CD4-positive, alpha-beta T cell (primary cell): ENCODE results near the gene PAPSS1. TPM values are rescaled to one million over a fixed set of nuclear protein-coding genes. Genes with fewer than 3 reads are reported as not detected.

Experiments used
- ATAC-seq: fragments of 200-7000 bp; cut with Tn5 transposase; one replicate; pipeline ENCODE4 v1.10.0; 2022; ENCODE audit warnings: mild to moderate bottlenecking; ENCODE audit not compliant: poor library complexity
- CTCF ChIA-PET: fragments of 350-600 bp; sonication (Branson Sonifier 250); formaldehyde crosslinking; loops from one replicate; lab custom pipeline; 2021; ENCODE audit warnings: antibody characterized with exemption, inconsistent platforms; lab: Charles Lee
- POLR2A ChIA-PET: fragments of 350-600 bp; sonication (Branson Sonifier 250); formaldehyde crosslinking; loops from one replicate; lab custom pipeline; 2021; ENCODE audit warnings: antibody characterized with exemption, inconsistent platforms; lab: Charles Lee
- DNase-seq, 14 experiments: peaks; one replicate each; pipeline ENCODE4 v3.0.0-alpha.2; 2013 to 2020; ENCODE audit warnings: mixed read lengths in 2 of 14
- H3K27ac ChIP-seq, 2 donors: one replicate each; pipeline versions ENCODE4 v1.5.1 to v1.7.0; 2013; ENCODE audit warnings: low read length in 2 of 2, low read depth in 1 of 2, mild to moderate bottlenecking in 1 of 2
- H3K27me3 ChIP-seq, 2 experiments: 1 replicate in 1 of 2; 2 replicates in 1 of 2; pipeline versions ENCODE4 v1.6.1 to v1.7.0; 2013; ENCODE audit warnings: low read length in 2 of 2, control low read depth in 1 of 2, mild to moderate bottlenecking in 1 of 2, moderate library complexity in 1 of 2; ENCODE audit not compliant: insufficient read depth in 2 of 2, control insufficient read depth in 1 of 2
- H3K36me3 ChIP-seq: one replicate; pipeline ENCODE4 v1.6.1; 2013; ENCODE audit warnings: low read length, control low read depth; ENCODE audit not compliant: insufficient read depth
- H3K4me1 ChIP-seq: one replicate; pipeline ENCODE4 v1.6.1; 2013; ENCODE audit warnings: low read length, control low read depth; ENCODE audit not compliant: insufficient read depth
- H3K4me3 ChIP-seq: one replicate; pipeline ENCODE4 v1.5.1; 2013; ENCODE audit warnings: mild to moderate bottlenecking, low read length, moderate library complexity
- H3K9me3 ChIP-seq, 2 experiments: 1 replicate in 1 of 2; 2 replicates in 1 of 2; pipeline versions ENCODE4 v1.6.1 to v1.7.0; 2013; ENCODE audit warnings: low read length in 2 of 2, mild to moderate bottlenecking in 2 of 2, control low read depth in 1 of 2, moderate library complexity in 1 of 2; ENCODE audit not compliant: control insufficient read depth in 1 of 2, insufficient read depth in 1 of 2
- H3K27ac Mint-ChIP-seq: one replicate; pipeline ENCODE4 v1.8.0; 2020; ENCODE audit warnings: mixed read lengths
- H3K27me3 Mint-ChIP-seq: one replicate; pipeline ENCODE4 v1.8.0; 2021; ENCODE audit warnings: mixed read lengths
- H3K36me3 Mint-ChIP-seq: one replicate; pipeline ENCODE4 v1.8.0; 2021; ENCODE audit warnings: low read depth, mixed read lengths
- H3K4me1 Mint-ChIP-seq: one replicate; pipeline ENCODE4 v1.8.0; 2021; ENCODE audit warnings: low read depth, mixed read lengths
- H3K4me3 Mint-ChIP-seq: one replicate; pipeline ENCODE4 v1.8.0; 2020; ENCODE audit warnings: mild to moderate bottlenecking, mixed read lengths
- H3K9me3 Mint-ChIP-seq: one replicate; pipeline ENCODE4 v1.8.0; 2020; ENCODE audit warnings: mixed read lengths
- intact Hi-C, 2 experiments: fragments of 100-400 bp; cut with DNase I in 1 of 2; cut with micrococcal nuclease in 1 of 2; formaldehyde crosslinking; loops; one replicate each; pipeline versions ENCODE4 v1.15.1 to v1.9.0; 2023 to 2025; cut with DNase I, micrococcal nuclease
- total RNA-seq, 174 experiments: library from RNA in 2 of 174; stranded (reverse) in 2 of 174; gene quantifications; one replicate each; pipeline ENCODE4 v1.2.3 and lab custom pipeline; 2021 to 2026
- TF ChIP-seq, protein P1 (sequence below): fragments of 200-600 bp; IDR thresholded peaks from one replicate; pipeline ENCODE4 v1.8.0; 2022; ENCODE audit warnings: antibody characterized with exemption, mild to moderate bottlenecking

Gene PAPSS1
- total RNA-seq, 2 experiments from 2014 or later = 5.6 to 6.6 TPM

- Mint-ChIP-seq H3K36me3 (peaks cover 47% of the 10 kb centered on the region), H3K9me3 (no peaks in the 10 kb centered on the region), H3K4me1 (no peaks in the 10 kb centered on the region), H3K27me3 (no peaks in the 10 kb centered on the region), H3K4me3 (no peak overlapping the region), H3K27ac (no peak overlapping the region)
- TF ChIP-seq, protein P1, sequence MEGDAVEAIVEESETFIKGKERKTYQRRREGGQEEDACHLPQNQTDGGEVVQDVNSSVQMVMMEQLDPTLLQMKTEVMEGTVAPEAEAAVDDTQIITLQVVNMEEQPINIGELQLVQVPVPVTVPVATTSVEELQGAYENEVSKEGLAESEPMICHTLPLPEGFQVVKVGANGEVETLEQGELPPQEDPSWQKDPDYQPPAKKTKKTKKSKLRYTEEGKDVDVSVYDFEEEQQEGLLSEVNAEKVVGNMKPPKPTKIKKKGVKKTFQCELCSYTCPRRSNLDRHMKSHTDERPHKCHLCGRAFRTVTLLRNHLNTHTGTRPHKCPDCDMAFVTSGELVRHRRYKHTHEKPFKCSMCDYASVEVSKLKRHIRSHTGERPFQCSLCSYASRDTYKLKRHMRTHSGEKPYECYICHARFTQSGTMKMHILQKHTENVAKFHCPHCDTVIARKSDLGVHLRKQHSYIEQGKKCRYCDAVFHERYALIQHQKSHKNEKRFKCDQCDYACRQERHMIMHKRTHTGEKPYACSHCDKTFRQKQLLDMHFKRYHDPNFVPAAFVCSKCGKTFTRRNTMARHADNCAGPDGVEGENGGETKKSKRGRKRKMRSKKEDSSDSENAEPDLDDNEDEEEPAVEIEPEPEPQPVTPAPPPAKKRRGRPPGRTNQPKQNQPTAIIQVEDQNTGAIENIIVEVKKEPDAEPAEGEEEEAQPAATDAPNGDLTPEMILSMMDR = no peak
- ATAC-seq (no peak), DNase-seq (no peak)
- Histone ChIP-seq H3K27me3 (no peaks in the 10 kb centered on the region), H3K27ac (no peak overlapping the region), H3K36me3 (peaks cover 17% of the 10 kb centered on the region), H3K9me3 (no peaks in the 10 kb centered on the region), H3K4me1 (no peaks in the 10 kb centered on the region), H3K4me3 (no peak overlapping the region)
- intact Hi-C loops = no loop called here
- CTCF ChIA-PET = no interaction called here
- POLR2A ChIA-PET = interaction anchor here (0.9 kb wide), 1 partner anchor 20 kb away, joined by 3 read pairs; no protein-coding TSS in a partner anchor
These were observed 77.0 kb downstream of the PAPSS1 start for GRCh38 chr4:107643021-107643420.

DNA sequence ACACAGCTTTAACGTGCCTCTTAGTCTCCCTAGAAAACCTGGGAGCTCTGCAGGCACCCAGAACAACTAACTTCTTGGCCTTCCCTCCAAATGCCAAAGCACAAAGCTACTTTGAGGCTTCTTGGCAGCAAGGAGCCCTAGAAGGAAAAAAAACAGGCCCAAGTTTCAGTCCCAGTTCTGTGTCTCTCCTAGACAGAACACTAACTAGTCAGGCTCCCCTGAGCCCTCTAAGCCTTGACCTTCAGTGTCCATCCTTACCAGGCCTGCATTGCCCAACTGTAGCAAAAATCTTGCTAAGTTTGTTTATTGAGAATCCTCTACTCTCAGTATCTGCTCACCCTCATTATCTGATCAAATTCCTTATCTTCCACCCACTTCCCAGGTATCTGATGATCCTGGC lies 79.2 kb downstream of the PAPSS1 start:
- H3K4me3 Mint-ChIP-seq = no peak overlapping the region
- Histone ChIP-seq H3K27ac (no peak overlapping the region), H3K4me3 (no peak overlapping the region), H3K36me3 (peaks cover 17% of the 10 kb centered on the region), H3K9me3 (no peaks in the 10 kb centered on the region), H3K27me3 (no peaks in the 10 kb centered on the region), H3K4me1 (no peaks in the 10 kb centered on the region)
- DNase-seq (no peak), ATAC-seq (no peak)
- intact Hi-C loops = no loop called here
- ChIA-PET CTCF (no interaction called here), POLR2A (no interaction called here)
- H3K9me3 Mint-ChIP-seq = no peaks in the 10 kb centered on the region
- no peak overlapping the region for H3K27ac Mint-ChIP-seq
- H3K36me3 Mint-ChIP-seq = peaks cover 36% of the 10 kb centered on the region
- no peaks in the 10 kb centered on the region for H3K27me3 Mint-ChIP-seq
- H3K4me1 Mint-ChIP-seq = no peaks in the 10 kb centered on the region
- TF ChIP-seq, protein P1 = no peak

DNA sequence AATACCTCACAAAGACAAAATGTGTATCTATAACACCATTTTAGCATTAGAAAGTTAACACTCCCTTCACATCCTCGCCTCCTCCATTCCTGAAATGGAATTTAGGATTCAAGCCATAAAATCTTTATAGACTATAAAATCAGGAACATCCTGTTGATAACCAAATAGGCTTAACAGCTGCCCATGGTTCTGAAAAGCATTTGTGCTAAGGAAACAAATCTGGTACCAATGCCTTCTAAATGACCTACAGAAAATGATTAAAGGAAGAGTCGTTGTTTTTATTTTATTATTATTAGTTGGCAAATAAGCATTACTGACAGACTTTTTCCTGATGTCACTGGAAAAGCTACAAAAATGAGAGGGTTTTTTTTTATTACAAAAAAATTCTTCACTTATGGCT lies 79.8 kb downstream of the PAPSS1 start:
- no peak for DNase-seq
- Histone ChIP-seq H3K27me3 (no peaks in the 10 kb centered on the region), H3K27ac (no peak overlapping the region), H3K9me3 (no peaks in the 10 kb centered on the region), H3K36me3 (peaks cover 17% of the 10 kb centered on the region), H3K4me1 (no peaks in the 10 kb centered on the region), H3K4me3 (no peak overlapping the region)
- Mint-ChIP-seq H3K27ac (no peak overlapping the region), H3K27me3 (no peaks in the 10 kb centered on the region), H3K9me3 (no peaks in the 10 kb centered on the region), H3K4me1 (no peaks in the 10 kb centered on the region), H3K36me3 (peaks cover 30% of the 10 kb centered on the region), H3K4me3 (no peak overlapping the region)
- POLR2A ChIA-PET = no interaction called here
- TF ChIP-seq, protein P1 = no peak
- no peak for ATAC-seq
- CTCF ChIA-PET = no interaction called here
- intact Hi-C loops = no loop called here
